Measurements from ENCODE around the gene MFSD12. TPM values are rescaled to one million over a fixed set of nuclear protein-coding genes. Genes with fewer than 3 reads are reported as not detected.

MFSD12 gene
- total RNA-seq, 1 donor from 2014 or later = 71.5 TPM

DNA sequence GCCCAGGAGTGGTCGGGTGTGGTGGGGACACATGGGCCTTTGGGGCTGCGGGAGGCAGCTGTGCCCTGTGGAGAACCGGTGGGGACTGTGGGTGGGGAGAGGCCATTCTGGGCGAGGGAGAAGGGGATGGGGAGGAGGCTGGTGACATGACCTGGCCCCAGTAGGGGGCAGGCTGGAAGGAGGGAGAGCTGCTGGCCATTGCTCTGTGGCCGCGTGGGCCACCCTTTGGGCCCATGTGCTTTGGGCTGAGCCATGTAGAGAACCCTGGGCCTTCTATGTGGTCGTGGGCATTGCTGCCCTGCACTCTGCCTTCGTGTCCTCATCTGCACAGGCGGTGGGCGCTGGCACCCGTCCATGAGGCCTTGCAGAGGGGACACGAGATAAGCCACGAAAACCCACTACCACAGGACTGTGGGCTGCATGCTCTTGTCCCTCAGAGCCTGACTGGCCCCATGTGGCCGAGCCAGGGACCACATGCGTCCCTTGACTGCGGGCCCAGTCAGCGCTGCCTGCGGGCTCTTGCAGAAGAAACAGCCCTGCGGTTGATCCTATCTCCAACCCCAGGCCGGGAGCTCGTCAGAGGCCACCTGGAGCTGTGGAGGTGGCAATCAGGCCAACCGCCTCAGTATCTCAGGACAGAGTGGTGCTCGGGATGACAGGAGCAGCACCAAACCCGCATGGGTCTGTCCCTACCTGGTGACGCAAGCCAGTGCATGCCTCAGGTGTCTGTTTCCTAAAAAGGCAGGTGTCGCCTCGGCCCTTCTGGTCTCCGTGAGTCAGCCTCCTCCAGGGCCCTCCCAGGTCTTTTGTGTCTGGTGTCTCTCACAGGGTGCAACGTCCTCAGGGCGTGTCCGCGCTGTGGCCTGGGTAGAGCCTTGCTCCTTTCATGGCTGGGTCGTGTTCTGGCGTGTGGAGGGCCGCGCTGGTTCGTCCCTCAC lies 37.0 kb downstream of the MFSD12 start:
- H3K27ac Mint-ChIP-seq = peak overlapping the region; percentile 42
- H3K27me3 Mint-ChIP-seq = no peaks in the 10 kb centered on the region
- H3K36me3 Mint-ChIP-seq (ENCODE audit: insufficient read depth) = peaks cover 6% of the 10 kb centered on the region
- TF ChIP-seq, protein P1, sequence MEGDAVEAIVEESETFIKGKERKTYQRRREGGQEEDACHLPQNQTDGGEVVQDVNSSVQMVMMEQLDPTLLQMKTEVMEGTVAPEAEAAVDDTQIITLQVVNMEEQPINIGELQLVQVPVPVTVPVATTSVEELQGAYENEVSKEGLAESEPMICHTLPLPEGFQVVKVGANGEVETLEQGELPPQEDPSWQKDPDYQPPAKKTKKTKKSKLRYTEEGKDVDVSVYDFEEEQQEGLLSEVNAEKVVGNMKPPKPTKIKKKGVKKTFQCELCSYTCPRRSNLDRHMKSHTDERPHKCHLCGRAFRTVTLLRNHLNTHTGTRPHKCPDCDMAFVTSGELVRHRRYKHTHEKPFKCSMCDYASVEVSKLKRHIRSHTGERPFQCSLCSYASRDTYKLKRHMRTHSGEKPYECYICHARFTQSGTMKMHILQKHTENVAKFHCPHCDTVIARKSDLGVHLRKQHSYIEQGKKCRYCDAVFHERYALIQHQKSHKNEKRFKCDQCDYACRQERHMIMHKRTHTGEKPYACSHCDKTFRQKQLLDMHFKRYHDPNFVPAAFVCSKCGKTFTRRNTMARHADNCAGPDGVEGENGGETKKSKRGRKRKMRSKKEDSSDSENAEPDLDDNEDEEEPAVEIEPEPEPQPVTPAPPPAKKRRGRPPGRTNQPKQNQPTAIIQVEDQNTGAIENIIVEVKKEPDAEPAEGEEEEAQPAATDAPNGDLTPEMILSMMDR (IDR thresholded peaks at IDR 0.05; ENCODE audit: unreplicated experiment) = peak; percentile 11
- no peak for DNase-seq (ENCODE audit: low spot score, unreplicated experiment)
- no peak overlapping the region for H3K4me3 Mint-ChIP-seq (ENCODE audit: low read depth)
- peaks cover 1% of the 10 kb centered on the region for H3K4me1 Mint-ChIP-seq (ENCODE audit: low read depth)
- no peaks in the 10 kb centered on the region for H3K9me3 Mint-ChIP-seq (ENCODE audit: low read depth)

DNA sequence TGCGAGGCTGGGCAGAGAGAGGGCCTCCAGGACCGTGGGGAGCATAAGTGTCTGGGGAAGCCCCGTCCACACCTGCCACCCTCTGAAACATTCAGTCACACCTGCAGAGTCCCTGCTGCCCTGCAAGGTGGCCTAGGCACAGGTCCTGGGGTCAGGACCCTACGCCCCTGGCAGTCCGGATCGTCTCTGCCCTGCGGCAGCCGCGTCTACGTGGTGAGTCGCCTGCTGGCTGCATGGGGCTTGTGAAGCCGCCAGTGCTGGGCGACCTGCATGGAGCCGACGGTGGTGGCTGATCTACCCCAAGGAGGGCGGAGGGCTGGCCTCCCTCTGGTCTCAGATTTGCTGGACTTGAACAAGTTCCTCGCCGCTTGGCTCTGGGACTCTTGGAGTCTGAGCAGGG lies 38.3 kb downstream of the MFSD12 start:
- TF ChIP-seq, protein P1 (IDR thresholded peaks at IDR 0.05; ENCODE audit: unreplicated experiment) = no peak
- Mint-ChIP-seq H3K36me3 (ENCODE audit: insufficient read depth) (peaks cover 6% of the 10 kb centered on the region), H3K9me3 (ENCODE audit: low read depth) (no peaks in the 10 kb centered on the region), H3K4me3 (ENCODE audit: low read depth) (no peak overlapping the region), H3K4me1 (ENCODE audit: low read depth) (peaks cover 1% of the 10 kb centered on the region), H3K27me3 (no peaks in the 10 kb centered on the region), H3K27ac (no peak overlapping the region)
- no peak for DNase-seq (ENCODE audit: low spot score, unreplicated experiment)

DNA sequence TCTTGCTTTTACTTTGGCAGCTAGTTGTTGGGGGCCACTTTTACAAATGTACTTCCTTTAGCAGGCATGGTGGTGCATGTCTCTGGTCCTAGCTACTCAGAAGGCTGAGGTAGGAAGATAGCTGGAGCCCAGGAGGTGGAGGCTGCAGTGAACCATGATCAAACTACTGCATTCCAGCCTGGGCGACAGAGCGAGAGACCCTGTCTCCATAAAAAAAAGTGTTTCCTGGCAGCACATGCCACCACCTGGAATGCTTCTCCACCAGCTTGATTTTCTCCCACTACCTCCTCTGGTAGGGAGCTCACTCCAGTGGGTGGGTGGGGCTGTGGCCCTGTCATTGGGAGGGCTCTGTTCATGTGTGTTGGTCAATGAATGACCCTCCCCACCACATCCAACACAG lies 38.7 kb downstream of the MFSD12 start:
- Mint-ChIP-seq H3K9me3 (ENCODE audit: low read depth) (no peaks in the 10 kb centered on the region), H3K4me3 (ENCODE audit: low read depth) (no peak overlapping the region), H3K4me1 (ENCODE audit: low read depth) (peaks cover 1% of the 10 kb centered on the region), H3K27ac (no peak overlapping the region), H3K36me3 (ENCODE audit: insufficient read depth) (peaks cover 4% of the 10 kb centered on the region), H3K27me3 (no peaks in the 10 kb centered on the region)
- TF ChIP-seq, protein P1 (IDR thresholded peaks at IDR 0.05; ENCODE audit: unreplicated experiment) = no peak
- no peak for DNase-seq (ENCODE audit: low spot score, unreplicated experiment)

GRCh38 chr19:3518255-3518654 lies 39.1 kb downstream of the MFSD12 start:
- Mint-ChIP-seq H3K27me3 (no peaks in the 10 kb centered on the region), H3K36me3 (ENCODE audit: insufficient read depth) (peaks cover 4% of the 10 kb centered on the region), H3K27ac (peak overlapping the region; percentile 45), H3K4me3 (ENCODE audit: low read depth) (no peak overlapping the region), H3K9me3 (ENCODE audit: low read depth) (no peaks in the 10 kb centered on the region), H3K4me1 (ENCODE audit: low read depth) (peaks cover 1% of the 10 kb centered on the region)
- no peak for DNase-seq (ENCODE audit: low spot score, unreplicated experiment)
- TF ChIP-seq, protein P1 (IDR thresholded peaks at IDR 0.05; ENCODE audit: unreplicated experiment) = no peak

DNA sequence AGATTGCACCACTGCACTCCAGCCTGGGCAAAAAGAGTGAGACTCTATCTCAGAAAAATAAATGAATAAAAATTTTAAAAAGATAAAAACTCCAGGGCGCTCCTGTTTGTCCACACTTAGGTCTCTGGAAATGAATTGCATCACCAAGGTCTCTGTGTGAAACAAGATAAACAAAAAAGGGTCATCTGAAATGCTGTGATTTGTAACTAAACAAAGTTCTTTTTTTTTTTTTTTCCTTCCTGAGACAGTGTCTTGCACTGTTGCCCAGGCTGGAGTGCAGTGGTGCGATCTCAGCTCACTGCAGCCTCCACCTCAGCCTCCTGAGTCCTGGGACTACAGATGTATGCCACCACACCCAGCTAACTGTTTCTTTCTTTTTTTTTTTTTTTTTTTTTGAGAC lies 39.7 kb downstream of the MFSD12 start:
- no peak for DNase-seq (ENCODE audit: low spot score, unreplicated experiment)
- H3K27ac Mint-ChIP-seq = no peak overlapping the region
- peaks cover 1% of the 10 kb centered on the region for H3K4me1 Mint-ChIP-seq (ENCODE audit: low read depth)
- peaks cover 4% of the 10 kb centered on the region for H3K36me3 Mint-ChIP-seq (ENCODE audit: insufficient read depth)
- no peaks in the 10 kb centered on the region for H3K9me3 Mint-ChIP-seq (ENCODE audit: low read depth)
- H3K27me3 Mint-ChIP-seq = no peaks in the 10 kb centered on the region
- TF ChIP-seq, protein P1 (IDR thresholded peaks at IDR 0.05; ENCODE audit: unreplicated experiment) = no peak
- H3K4me3 Mint-ChIP-seq (ENCODE audit: low read depth) = no peak overlapping the region

Measured in progenitor cell of endocrine pancreas (in vitro differentiated cells).